ENCODE results near the gene OXSR1. TPM values are rescaled to one million over a fixed set of nuclear protein-coding genes. Genes with fewer than 3 reads are reported as not detected.

The OXSR1 gene
- total and polyA plus RNA-seq, 2 of the 13 experiments (the other 11 are each of a cell fraction or from before 2014, with no cell fraction given) = 27.4 to 32.6 TPM

DNA sequence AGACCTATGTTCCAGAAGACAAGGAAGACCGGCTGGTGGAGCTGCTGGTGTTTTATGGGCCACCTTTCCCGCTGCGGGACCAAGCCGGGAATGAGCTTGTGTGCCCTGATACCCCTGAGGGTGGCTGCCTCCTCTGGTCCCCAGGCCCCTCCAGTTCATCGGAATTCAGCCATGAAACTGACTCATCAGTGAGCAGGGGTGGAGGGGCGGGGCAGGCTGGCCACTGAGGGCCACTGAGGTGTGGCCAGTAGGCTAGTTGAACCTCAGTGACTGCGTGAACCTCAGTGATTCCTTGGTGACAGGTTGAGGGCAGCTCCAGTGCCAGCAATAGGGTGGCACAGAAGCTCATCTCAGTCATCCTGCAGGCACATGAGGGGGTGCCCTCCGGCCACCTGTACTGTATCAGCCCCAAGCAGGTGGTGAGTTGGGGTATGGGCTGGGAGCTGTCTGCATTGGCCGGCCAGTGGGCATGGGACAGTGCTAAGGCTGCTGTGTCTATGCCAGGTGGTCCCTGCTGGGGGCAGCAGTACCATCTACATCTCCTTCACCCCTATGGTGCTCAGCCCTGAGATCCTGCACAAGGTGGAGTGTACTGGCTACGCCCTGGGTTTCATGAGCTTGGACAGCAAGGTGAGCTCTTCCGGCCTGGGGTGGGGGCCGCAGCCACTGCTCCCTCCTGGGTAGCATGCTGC is 48.7 kb upstream of the OXSR1 start (continued):
- TF ChIP-seq, protein P1, sequence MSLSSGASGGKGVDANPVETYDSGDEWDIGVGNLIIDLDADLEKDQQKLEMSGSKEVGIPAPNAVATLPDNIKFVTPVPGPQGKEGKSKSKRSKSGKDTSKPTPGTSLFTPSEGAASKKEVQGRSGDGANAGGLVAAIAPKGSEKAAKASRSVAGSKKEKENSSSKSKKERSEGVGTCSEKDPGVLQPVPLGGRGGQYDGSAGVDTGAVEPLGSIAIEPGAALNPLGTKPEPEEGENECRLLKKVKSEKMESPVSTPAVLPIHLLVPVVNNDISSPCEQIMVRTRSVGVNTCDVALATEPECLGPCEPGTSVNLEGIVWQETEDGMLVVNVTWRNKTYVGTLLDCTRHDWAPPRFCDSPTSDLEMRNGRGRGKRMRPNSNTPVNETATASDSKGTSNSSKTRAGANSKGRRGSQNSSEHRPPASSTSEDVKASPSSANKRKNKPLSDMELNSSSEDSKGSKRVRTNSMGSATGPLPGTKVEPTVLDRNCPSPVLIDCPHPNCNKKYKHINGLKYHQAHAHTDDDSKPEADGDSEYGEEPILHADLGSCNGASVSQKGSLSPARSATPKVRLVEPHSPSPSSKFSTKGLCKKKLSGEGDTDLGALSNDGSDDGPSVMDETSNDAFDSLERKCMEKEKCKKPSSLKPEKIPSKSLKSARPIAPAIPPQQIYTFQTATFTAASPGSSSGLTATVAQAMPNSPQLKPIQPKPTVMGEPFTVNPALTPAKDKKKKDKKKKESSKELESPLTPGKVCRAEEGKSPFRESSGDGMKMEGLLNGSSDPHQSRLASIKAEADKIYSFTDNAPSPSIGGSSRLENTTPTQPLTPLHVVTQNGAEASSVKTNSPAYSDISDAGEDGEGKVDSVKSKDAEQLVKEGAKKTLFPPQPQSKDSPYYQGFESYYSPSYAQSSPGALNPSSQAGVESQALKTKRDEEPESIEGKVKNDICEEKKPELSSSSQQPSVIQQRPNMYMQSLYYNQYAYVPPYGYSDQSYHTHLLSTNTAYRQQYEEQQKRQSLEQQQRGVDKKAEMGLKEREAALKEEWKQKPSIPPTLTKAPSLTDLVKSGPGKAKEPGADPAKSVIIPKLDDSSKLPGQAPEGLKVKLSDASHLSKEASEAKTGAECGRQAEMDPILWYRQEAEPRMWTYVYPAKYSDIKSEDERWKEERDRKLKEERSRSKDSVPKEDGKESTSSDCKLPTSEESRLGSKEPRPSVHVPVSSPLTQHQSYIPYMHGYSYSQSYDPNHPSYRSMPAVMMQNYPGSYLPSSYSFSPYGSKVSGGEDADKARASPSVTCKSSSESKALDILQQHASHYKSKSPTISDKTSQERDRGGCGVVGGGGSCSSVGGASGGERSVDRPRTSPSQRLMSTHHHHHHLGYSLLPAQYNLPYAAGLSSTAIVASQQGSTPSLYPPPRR (CRISPR knock-in tag; IDR thresholded peaks at IDR 0.05; ENCODE audit: borderline replicate concordance) = no peak
- TF ChIP-seq, protein P2, sequence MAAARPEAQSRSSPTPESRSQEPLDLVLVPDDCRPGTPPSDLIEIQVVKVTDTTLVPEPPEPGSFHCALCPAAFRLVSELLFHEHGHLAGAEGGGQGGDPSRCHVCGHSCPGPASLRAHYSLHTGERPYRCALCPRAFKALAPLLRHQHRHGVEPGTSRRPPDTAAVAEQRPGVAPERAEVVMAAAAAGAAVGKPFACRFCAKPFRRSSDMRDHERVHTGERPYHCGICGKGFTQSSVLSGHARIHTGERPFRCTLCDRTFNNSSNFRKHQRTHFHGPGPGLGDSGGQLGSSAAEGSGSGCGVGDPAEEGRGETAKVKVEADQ (CRISPR knock-in tag; IDR thresholded peaks at IDR 0.05; ENCODE audit: borderline replicate concordance) = no peak
- no peak for TF ChIP-seq ZNF24 (IDR thresholded peaks at IDR 0.05)
- TF ChIP-seq U2AF2 (IDR thresholded peaks at IDR 0.05; ENCODE audit: low read depth, low read length) = no peak
- no peak for TF ChIP-seq NCOA1 (CRISPR knock-in tag; IDR thresholded peaks at IDR 0.05)
- no peak for TF ChIP-seq MTF2 (CRISPR knock-in tag; IDR thresholded peaks at IDR 0.05; ENCODE audit: borderline replicate concordance)
- TF ChIP-seq SMAD1 (CRISPR knock-in tag; IDR thresholded peaks at IDR 0.05; ENCODE audit: borderline replicate concordance, low read depth) = no peak
- TF ChIP-seq ZFP82 (CRISPR knock-in tag; IDR thresholded peaks at IDR 0.05; ENCODE audit: borderline replicate concordance) = no peak
- no peak for TF ChIP-seq YEATS4 (CRISPR knock-in tag; IDR thresholded peaks at IDR 0.05; ENCODE audit: borderline replicate concordance)
- TF ChIP-seq, protein P3, sequence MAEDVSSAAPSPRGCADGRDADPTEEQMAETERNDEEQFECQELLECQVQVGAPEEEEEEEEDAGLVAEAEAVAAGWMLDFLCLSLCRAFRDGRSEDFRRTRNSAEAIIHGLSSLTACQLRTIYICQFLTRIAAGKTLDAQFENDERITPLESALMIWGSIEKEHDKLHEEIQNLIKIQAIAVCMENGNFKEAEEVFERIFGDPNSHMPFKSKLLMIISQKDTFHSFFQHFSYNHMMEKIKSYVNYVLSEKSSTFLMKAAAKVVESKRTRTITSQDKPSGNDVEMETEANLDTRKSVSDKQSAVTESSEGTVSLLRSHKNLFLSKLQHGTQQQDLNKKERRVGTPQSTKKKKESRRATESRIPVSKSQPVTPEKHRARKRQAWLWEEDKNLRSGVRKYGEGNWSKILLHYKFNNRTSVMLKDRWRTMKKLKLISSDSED (CRISPR knock-in tag; IDR thresholded peaks at IDR 0.05) = no peak
- TF ChIP-seq ZNF207 (IDR thresholded peaks at IDR 0.05; ENCODE audit: borderline replicate concordance) = no peak
- TF ChIP-seq KAT2B (IDR thresholded peaks at IDR 0.05; ENCODE audit: borderline replicate concordance, low read depth, low read length) = no peak
- TF ChIP-seq, protein P4, sequence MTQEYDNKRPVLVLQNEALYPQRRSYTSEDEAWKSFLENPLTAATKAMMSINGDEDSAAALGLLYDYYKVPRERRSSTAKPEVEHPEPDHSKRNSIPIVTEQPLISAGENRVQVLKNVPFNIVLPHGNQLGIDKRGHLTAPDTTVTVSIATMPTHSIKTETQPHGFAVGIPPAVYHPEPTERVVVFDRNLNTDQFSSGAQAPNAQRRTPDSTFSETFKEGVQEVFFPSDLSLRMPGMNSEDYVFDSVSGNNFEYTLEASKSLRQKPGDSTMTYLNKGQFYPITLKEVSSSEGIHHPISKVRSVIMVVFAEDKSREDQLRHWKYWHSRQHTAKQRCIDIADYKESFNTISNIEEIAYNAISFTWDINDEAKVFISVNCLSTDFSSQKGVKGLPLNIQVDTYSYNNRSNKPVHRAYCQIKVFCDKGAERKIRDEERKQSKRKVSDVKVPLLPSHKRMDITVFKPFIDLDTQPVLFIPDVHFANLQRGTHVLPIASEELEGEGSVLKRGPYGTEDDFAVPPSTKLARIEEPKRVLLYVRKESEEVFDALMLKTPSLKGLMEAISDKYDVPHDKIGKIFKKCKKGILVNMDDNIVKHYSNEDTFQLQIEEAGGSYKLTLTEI (CRISPR knock-in tag; conservative IDR thresholded peaks at IDR 0.05) = no peak
- TF ChIP-seq NONO (IDR thresholded peaks at IDR 0.05) = no peak
- TF ChIP-seq NONO (CRISPR knock-in tag; conservative IDR thresholded peaks at IDR 0.05) = peak; percentile 66
- TF ChIP-seq AGO1 (IDR thresholded peaks at IDR 0.05; ENCODE audit: low read depth, low read length, poor library complexity, severe bottlenecking) = peak; percentile 97
- TF ChIP-seq ZNF670 (CRISPR knock-in tag; IDR thresholded peaks at IDR 0.05; ENCODE audit: borderline replicate concordance) = no peak
- TF ChIP-seq, protein P5, sequence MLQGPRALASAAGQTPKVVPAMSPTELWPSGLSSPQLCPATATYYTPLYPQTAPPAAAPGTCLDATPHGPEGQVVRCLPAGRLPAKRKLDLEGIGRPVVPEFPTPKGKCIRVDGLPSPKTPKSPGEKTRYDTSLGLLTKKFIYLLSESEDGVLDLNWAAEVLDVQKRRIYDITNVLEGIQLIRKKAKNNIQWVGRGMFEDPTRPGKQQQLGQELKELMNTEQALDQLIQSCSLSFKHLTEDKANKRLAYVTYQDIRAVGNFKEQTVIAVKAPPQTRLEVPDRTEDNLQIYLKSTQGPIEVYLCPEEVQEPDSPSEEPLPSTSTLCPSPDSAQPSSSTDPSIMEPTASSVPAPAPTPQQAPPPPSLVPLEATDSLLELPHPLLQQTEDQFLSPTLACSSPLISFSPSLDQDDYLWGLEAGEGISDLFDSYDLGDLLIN (CRISPR knock-in tag; IDR thresholded peaks at IDR 0.05; ENCODE audit: borderline replicate concordance) = no peak
- TF ChIP-seq PAF1 (CRISPR knock-in tag; IDR thresholded peaks at IDR 0.05) = peak; percentile 21; the same call in 1 of the 2 replicates
